HG02973 (cell line): ENCODE data around the gene CASP12.

Experiments
- ATAC-seq: cut with Tn5 transposase; IDR thresholded peaks from one replicate; pipeline ENCODE4 v1.9.1; 2021; ENCODE audit warnings: moderate library complexity; ENCODE audit not compliant: unreplicated experiment

CASP12 gene

DNA sequence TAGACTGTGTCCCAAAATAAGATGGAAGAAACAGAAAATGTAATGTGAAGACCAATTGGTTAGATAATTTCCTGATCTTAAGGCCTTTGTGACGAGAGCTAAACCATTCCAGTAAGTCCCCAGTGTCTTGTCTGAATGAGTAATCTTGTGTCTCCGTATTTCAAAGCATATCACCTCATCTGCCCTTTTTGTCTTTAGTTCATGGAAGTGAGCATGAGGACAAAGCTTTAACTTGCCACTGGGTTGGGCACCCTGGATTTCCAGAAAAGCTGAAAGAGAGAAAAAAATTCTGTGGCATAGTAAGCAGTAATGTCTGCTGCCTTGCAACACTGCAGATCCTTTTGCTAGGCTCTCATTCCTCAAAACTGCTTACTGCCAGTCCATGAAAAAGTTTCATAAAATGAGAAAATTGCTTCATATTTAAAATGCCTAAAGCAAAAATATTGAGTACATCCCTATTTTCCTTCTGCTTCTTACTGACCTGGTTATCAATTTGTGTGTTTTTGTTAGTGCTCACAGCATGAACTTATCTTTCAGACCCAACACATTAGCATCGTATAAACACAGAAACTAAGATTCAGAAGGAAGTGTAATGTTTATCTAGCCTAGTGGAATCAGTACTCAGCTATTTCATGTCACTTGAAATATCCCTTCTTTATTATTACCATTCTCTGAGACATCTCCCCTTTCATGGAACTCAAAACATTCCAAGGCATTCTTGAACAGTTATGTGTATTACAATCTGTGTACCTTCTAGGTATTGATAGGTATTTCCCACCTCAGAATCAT lies 5.3 kb downstream of the CASP12 start:
- ATAC-seq, result no peak

DNA sequence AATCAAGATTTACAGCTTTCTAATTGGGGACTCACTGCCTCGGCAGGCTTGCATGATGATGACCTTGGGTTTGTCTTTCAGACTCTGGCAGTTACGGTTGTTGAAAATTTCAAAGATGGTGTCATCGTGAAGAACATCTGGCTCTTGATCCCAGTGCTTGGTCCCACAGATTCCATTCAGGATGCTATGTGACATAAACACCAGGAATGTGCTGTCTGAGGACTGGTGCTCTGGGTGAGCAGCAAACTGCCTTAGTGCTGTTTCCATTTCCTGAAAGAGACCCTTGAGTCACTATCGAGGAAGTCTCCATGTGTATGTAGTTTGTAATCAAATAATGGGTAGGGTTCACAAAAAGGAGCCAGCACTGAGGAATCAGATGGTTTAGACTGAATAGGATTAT lies 7.1 kb downstream of the CASP12 start:
- ATAC-seq, result no peak

DNA sequence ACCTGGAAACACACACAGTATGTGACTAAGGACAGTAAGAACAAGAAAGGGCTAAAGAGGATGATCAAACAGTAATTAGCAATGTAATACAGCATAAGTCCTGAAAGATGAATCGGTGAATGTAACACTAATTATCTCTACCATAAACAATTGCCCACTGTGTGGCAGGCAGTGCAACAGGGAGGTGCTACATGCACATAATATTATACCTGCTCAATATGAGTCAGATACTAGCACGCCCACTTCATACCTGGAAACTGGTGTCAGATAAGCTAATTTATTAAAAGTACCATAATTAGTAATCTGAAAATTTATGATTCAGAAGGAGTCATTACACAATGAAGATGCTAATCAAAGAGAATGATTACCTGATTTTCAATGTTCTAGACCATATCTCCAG lies 14.9 kb downstream of the CASP12 start:
- ATAC-seq, result no peak

DNA sequence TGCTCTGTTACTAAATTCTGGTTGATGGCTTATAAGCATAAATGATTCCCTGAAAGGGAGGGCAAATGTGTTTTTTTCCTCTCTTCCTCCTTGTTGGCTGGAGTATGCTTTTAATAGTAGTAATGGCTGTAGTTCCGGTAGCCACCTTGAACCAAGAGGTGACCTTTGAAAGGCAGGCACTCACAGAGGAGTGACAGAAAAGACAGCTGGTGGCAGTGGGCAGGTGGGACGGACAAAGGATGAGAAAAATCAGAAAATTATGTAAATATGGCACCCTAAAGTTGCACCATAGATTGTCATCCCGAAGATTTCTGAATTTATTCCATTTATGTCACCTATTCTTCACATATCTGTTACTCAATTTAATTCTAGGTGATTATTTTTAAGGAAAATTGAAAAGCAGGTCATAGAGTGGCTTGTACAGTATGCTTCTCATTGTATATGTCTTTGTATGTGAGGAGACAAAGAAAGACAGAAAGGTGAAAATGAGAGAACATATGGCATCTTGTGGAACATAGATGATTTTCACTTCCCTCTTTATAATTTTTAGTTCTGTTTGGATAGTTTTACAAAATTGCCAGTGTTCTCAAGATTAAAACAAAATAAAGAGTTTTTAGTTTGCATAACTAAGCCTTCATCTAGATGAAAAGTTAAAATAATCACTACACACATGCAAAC lies 17.0 kb downstream of the CASP12 start:
- peak; percentile 66 for ATAC-seq

DNA sequence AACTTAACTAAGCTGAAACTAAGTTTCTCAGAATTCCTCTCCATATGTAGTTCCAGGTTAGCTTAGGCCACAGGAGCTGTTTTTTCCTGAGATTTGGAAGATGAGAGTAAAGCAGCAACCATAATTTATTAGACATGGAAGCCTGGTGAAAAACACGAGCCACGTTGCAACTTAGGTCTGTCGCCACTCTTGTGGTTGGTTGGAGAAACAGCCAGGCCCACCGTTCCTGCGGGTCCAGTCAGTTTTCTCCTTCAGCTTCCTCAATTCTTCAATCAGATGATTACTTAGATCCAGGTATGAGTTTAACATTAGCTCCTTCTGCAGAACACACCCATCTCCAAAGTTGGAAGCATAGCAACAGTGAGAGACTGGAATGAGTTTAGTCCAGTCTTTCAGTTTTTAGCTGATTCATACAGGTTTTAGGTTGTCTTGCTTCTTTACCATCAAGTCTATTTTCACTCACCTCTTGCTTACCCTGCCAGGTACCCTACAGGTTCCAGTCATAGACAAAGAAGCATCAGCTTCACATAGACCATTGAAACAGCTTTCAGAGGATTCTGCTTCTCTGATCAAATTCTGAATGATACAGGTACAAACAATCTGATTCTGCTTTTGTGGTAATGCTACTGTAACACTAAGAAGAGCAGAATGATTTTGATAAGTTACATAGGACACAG lies 18.6 kb downstream of the CASP12 start:
- ATAC-seq, result no peak

DNA sequence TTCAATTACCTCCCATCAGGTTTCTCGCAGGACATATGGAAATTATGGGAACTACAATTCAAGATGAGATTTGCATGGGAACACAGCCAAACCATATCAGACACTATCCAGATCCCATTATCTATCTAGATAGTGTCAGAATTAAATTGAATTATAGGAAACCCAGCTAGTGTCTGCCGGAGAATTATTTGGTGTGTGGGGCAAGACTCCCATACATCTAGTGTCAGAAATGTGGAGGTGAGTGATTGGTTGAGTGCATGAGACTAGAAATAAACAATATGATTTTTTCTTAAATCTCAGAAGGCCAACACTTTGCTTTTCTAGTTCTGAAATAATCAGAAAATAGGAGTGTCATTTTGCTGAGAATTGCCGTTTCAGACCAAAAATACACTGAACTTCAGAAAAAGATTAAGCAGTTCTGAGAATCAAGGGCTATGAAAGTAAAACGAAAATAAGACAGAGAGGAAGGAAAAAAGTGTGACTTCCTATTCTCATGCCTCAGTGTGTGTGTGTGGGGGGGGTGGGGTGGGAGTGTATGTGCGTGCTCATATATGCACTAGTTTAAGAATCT lies 21.3 kb downstream of the CASP12 start:
- peak; percentile 49 for ATAC-seq

DNA sequence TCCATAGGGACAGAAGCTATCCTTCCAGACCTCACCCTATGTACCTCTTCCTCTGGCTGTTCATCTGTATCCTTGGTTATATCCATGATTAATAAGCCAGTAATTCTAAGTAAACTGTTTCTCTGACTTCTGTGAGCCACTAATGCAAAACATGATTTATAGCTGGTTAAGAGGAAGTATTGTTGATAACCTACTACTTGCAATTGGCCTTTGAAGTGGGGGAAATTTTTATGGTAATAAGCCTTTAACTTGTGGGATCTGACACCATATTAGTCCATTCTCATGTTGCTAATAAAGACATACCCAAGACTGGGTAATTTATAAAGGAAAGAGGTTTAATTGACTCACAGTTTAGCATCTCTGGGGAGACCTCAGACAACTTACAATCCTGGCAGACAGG lies 21.9 kb downstream of the CASP12 start:
- ATAC-seq, result no peak

DNA sequence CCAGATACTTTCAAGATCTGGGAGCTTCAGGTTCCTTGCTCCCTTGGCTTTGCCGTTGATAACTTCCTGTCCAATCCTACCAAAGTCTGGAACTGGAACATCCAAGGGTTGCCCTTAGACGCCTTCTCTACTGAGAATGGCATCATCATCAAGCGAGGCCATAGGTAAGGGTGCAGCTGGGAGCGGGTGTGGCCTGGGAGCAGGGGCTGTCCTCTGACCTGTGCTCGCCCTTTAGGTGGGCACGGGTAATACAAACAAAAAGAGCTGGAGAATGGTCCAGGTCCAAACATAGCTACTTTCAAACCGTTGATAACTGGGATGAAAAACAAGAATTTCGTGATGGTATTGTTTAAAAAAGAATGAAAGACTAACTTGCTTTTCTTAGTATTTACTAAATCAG lies 25.0 kb downstream of the CASP12 start:
- no peak for ATAC-seq

DNA sequence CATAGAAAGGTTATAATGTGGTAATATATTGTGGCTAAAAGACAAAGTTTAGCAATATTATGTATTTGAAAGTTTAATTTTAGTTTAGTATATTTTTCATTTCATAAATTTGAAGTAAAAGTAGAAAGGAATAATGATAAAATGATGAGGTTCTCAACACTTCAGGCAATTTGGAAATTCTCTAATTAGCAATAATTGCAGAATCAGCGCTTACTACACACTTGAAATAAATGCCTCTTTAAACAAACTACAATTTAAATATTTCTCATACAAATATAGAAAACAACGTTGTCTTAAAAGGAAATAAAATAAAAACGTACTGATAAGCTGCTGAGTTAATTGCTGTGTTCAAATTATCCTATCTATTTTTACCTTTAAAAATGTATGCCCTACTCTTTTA lies 25.9 kb downstream of the CASP12 start:
- no peak for ATAC-seq

DNA sequence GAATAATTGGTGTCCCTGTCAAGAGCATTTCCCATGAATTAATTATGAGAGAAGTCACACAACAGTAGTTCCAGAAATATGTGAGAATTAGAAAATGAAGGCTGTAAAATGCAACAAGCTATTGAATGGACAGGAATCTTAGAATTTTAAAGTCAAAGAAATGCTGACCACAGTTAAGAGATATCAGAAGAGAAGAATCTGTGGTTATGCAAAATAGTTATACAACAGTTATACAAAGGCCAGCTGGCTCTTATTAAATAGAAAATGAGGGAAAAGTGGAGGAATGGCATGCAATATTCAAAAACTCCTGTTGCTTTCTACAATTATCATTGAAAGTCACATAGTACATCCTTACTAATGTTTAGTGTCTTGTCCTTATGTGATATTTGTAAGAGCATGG lies 27.4 kb downstream of the CASP12 start:
- ATAC-seq, result no peak

DNA sequence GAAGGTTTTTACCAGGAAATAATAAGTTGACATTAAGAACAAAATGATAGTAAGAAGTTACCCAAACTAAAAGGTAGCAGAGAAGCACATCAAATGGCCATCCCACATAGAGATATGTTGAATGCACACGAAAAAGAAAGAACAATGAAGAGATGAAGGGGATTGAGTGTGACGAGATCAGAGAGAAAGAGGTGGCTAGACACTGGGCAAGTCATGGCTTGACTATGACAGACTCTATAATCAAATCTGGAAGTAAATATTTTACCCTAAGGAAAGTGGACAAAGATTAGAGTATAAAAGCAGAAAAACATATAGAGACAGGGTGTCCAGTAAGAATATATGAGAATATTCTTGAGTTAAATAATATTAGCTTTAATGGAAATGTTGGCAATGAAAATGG lies 31.4 kb downstream of the CASP12 start:
- ATAC-seq, result no peak

DNA sequence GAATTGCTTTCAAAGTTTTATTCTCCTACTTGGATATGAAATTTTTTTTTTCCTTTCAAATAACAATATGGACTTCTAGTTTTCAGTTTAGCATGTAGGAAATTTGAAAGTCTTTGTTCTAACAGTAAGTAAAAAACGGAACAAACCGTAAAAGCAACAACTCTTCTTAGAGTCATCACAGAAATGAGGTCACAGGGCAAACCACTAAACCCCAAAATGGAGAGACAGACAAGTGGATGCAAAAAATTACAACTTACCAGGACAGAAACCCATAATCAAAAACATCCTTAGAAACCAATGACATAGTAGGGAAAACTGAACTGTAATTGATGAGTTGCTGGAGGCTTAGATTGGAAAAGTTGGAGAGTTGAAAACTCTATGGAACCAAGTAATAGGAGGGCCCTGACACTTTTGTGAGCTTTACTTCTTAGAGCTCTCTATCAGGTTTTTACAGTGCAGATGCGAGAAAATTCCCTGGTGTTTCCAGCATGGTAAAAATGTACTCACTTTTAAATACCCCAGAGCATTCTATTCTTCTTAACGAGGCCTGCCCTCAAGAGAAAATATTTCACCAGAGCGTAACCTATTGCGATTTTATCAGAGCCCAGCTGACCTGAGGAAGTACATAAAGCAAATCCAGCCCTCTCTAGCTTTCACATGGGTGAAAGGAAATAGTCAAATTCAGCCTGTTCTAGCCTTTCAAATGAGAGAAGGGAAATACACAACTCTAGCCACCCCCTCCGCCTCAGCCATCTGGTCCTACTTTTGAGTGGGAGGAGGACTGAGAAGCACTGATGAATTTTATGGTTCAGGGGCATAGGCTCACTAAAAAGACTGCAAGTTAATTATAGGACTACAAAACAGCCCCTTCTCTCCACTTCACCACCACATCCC lies 39.1 kb downstream of the CASP12 start:
- no peak for ATAC-seq

DNA sequence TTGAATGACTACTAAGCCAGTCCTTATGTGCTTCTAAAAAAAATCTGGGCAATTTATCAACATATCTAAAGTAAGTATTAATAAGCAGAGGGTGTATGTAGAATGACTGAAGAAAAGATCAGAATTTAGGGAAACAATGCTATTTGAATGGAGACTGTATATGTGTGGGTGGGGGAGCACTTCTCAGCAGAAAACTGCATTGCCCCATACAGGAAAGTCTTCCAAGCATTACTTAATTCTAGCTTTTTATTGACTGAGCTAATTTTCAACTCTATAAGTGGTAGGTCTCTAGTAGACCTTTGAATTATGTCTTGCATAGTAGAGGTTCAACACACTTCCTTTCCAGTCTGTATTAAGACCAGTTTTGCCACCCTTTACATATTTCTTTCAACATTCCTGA lies 41.7 kb downstream of the CASP12 start:
- no peak for ATAC-seq

DNA sequence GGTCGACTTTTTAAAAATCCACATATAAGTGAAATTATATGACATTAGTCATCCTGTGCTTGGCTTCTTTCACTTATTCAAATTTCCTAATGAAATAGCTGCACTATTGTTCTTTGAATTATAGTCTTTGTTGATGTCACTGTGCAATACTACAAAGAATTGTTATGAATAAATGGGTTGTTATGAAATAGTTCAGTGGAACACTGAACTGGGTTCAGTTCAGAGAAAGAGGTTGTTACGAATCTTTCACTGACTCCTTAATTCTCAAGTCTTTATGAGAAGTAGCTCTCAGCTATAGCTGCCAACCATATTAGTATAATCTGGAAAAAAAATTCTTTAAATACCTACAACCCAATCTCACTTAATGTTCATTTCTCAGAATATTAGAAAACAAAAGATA lies 42.3 kb downstream of the CASP12 start:
- ATAC-seq, result no peak

DNA sequence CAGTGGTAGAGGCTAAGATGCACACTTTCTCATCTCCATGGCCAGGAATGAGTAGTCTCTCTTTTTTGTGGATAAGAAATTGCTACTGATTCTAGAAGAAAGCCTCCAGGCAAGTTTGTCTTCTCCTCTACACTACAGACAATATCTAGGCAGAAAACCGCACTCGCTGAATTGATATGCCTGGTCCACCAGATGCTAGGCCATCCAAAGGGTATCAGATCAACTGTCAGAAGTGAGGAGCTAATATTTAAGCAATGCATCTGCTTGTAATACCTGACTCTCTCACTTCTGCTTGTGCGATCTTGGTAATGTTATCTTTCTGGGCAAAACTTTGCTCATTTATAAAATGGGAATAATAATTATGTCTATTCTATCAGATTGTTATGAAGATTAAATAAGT lies 45.0 kb downstream of the CASP12 start:
- ATAC-seq, result no peak

DNA sequence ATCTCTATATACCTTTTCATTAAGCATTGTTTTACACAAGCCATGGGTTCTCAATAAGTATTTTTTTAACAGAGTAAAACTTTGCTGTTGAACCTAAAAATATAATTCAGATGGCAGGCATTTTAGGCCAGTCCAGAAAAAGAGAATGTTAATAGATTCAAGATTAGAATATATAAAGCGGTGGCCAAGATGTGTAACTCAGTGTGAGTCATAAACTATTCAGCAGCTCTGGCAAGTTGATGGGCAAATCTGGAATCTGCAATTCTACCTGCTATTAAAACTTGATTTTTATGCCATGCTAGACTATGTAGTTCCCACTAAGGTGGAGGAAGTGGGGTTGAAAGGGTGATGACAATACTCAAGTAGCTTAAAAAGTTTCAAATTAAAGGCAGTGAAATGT lies 45.4 kb downstream of the CASP12 start:
- ATAC-seq, result no peak

DNA sequence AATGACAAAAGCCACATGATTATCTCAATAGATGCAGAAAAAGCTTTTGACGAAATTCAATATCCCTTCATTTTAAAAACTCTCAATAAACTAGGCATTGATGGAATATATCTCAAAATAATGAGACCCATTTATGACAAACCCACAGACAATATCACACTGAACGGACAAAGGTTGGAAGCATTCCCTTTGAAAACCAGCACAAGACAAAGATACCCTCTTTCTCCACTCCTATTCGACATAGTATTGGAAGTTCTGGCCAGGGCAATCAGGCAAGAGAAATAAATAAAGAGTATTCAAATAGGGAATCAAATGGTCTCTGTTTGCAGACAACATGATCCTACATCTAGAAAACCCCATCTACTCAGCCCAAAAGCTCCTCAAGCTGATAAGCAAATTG lies 52.0 kb downstream of the CASP12 start:
- ATAC-seq, result no peak

DNA sequence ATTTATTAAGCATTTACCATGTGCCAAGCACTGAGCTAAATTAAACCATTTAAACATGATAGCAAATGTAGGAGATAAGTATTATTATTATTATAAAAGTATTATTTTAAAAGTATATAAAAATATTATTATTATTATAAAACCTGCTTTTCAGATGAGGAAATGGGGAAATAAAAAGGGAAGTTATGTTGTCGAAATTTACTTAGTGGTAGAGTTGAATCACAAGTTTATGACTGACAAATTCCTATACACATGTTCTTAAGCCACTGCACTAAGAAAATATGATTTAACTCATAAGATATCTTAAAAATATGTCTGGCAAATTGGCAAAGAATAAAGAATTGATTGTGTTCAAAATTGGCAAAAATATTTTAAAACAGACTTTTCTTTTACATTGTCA lies 53.8 kb downstream of the CASP12 start:
- no peak for ATAC-seq

DNA sequence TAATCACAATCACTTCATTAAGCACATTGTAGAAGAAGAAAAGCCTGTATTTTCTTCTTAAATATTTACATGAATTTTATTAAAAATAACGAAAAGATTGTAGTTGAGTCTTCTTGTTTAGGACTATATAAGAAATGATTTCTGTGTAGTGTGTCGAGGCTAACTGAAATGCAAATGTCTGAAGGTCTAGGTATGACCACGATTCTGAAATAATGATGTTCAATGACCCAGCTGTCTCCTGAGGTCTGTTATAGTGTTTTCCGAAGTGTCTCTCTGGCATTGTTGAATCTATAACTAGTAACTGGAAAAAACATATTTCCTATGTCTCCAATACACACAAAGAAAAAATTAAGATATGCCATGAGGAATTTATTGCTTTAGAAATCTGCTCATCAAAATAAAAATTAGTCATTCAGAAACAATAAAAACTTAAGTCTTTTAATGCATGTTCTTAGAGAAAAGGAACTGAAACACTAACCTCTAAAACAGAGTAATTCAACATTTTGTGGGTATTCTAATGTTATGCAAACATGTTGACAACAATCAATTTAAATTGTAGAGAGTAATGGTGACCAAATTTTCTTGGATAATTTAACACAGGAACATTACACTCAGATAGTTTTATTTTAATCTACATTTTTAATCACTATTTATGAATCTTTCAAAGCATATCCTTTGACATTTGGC lies 55.0 kb downstream of the CASP12 start:
- ATAC-seq, result no peak

DNA sequence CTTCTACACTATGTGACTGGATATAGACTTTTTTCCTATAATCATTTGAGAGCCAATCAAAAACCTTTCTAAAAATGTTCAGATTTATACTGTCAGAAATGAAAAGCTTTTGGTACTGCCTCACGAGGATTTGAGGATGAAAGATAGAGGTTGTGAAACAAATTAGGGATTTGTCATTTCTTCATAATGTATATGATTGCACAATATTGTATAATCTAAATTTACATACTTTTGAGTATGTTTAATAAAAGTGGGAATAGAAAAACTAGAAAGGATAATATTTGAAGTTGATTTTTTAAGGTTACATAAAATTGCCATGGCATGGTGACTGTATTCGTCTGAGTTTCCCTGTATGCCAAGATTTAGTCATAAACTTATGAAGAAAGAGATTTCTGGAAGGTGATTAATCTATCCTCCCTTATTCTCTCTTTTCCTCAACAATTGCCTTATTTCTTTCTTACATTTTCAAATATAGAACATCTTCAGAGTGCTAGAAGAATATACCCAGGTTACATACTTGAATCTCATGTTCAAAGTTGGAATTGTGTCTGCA lies 56.2 kb downstream of the CASP12 start:
- no peak for ATAC-seq
